ENCODE measurements around the gene TMEM14B. TPM values are rescaled to one million over a fixed set of nuclear protein-coding genes. Genes with fewer than 3 reads are reported as not detected.

TMEM14B gene
- total RNA-seq, 3 donors from 2014 or later (not counting 1 experiment from before 2014, with no cell fraction given): 21.0 to 38.4 (median 30.8) TPM

- Mint-ChIP-seq H3K27me3 (ENCODE audit: low read depth in 2 of 2) (no peaks in the 10 kb centered on the region), H3K4me3 (no peak overlapping the region), H3K27ac (no peak overlapping the region), H3K4me1 (no peaks in the 10 kb centered on the region), H3K9me3 (no peaks in the 10 kb centered on the region), H3K36me3 (no peaks in the 10 kb centered on the region)
- Histone ChIP-seq H3K27me3 (ENCODE audit: control insufficient read depth, insufficient read depth, low read length) (no peaks in the 10 kb centered on the region), H3K27ac (ENCODE audit: low read length) (no peak overlapping the region), H3K4me3 (ENCODE audit: low read length) (no peak overlapping the region), H3K4me1 (ENCODE audit: control insufficient read depth, insufficient read depth, low read length) (no peaks in the 10 kb centered on the region), H3K36me3 (ENCODE audit: control insufficient read depth, insufficient read depth, low read length) (peaks cover 4% of the 10 kb centered on the region), H3K9me3 (ENCODE audit: control insufficient read depth, insufficient read depth, low read length) (no peaks in the 10 kb centered on the region)
- no peak for TF ChIP-seq CTCF (IDR thresholded peaks at IDR 0.05)
- 86% methylated on average over 12 of the region's 12 CpGs for WGBS (ENCODE audit: insufficient coverage)
- ATAC-seq (no peak), DNase-seq (no peak)
- intact Hi-C loops (cut with micrococcal nuclease): no loop called here
Observed at GRCh38 chr6:10771371-10771894, 23.8 kb downstream of the TMEM14B start.

GRCh38 chr6:10778230-10778629 is 30.6 kb downstream of the TMEM14B start:
- DNase-seq: no peak
- no peak for ATAC-seq
- H3K4me1 Mint-ChIP-seq: no peaks in the 10 kb centered on the region
- intact Hi-C loops (cut with micrococcal nuclease): no loop called here
- Histone ChIP-seq H3K27ac (ENCODE audit: low read length) (no peak overlapping the region), H3K36me3 (ENCODE audit: control insufficient read depth, insufficient read depth, low read length) (no peaks in the 10 kb centered on the region), H3K4me3 (ENCODE audit: low read length) (no peak overlapping the region), H3K27me3 (ENCODE audit: control insufficient read depth, insufficient read depth, low read length) (no peaks in the 10 kb centered on the region), H3K9me3 (ENCODE audit: control insufficient read depth, insufficient read depth, low read length) (no peaks in the 10 kb centered on the region), H3K4me1 (ENCODE audit: control insufficient read depth, insufficient read depth, low read length) (no peaks in the 10 kb centered on the region)
- 99% methylated on average over 3 of the region's 3 CpGs for WGBS (ENCODE audit: insufficient coverage)
- H3K27me3 Mint-ChIP-seq (ENCODE audit: low read depth in 2 of 2): no peaks in the 10 kb centered on the region
- no peaks in the 10 kb centered on the region for H3K9me3 Mint-ChIP-seq
- TF ChIP-seq CTCF (IDR thresholded peaks at IDR 0.05): no peak
- no peaks in the 10 kb centered on the region for H3K36me3 Mint-ChIP-seq
- H3K4me3 Mint-ChIP-seq: no peak overlapping the region
- no peak overlapping the region for H3K27ac Mint-ChIP-seq

GRCh38 chr6:10779076-10779475 is 31.5 kb downstream of the TMEM14B start:
- Mint-ChIP-seq H3K27me3 (ENCODE audit: low read depth in 2 of 2) (no peaks in the 10 kb centered on the region), H3K36me3 (no peaks in the 10 kb centered on the region), H3K9me3 (no peaks in the 10 kb centered on the region), H3K27ac (no peak overlapping the region), H3K4me3 (no peak overlapping the region), H3K4me1 (no peaks in the 10 kb centered on the region)
- WGBS (ENCODE audit: insufficient coverage): 96% methylated on average over 7 of the region's 8 CpGs
- Histone ChIP-seq H3K27me3 (ENCODE audit: control insufficient read depth, insufficient read depth, low read length) (no peaks in the 10 kb centered on the region), H3K4me1 (ENCODE audit: control insufficient read depth, insufficient read depth, low read length) (no peaks in the 10 kb centered on the region), H3K36me3 (ENCODE audit: control insufficient read depth, insufficient read depth, low read length) (no peaks in the 10 kb centered on the region), H3K9me3 (ENCODE audit: control insufficient read depth, insufficient read depth, low read length) (no peaks in the 10 kb centered on the region), H3K4me3 (ENCODE audit: low read length) (no peak overlapping the region), H3K27ac (ENCODE audit: low read length) (no peak overlapping the region)
- no peak for ATAC-seq
- TF ChIP-seq CTCF (IDR thresholded peaks at IDR 0.05): no peak
- intact Hi-C loops (cut with micrococcal nuclease): no loop called here
- DNase-seq: no peak

- H3K36me3 Mint-ChIP-seq: no peaks in the 10 kb centered on the region
- no peaks in the 10 kb centered on the region for H3K27me3 ChIP-seq (ENCODE audit: control insufficient read depth, insufficient read depth, low read length)
- H3K27ac ChIP-seq (ENCODE audit: low read length): no peak overlapping the region
- no peaks in the 10 kb centered on the region for H3K36me3 ChIP-seq (ENCODE audit: control insufficient read depth, insufficient read depth, low read length)
- no peak overlapping the region for H3K27ac Mint-ChIP-seq
- DNase-seq: no peak
- H3K4me1 ChIP-seq (ENCODE audit: control insufficient read depth, insufficient read depth, low read length): no peaks in the 10 kb centered on the region
- no peak overlapping the region for H3K4me3 Mint-ChIP-seq
- WGBS (ENCODE audit: insufficient coverage): 100% methylated on average over 4 of the region's 5 CpGs
- H3K4me3 ChIP-seq (ENCODE audit: low read length): no peak overlapping the region
- no peaks in the 10 kb centered on the region for H3K27me3 Mint-ChIP-seq (ENCODE audit: low read depth in 2 of 2)
- H3K9me3 ChIP-seq (ENCODE audit: control insufficient read depth, insufficient read depth, low read length): no peaks in the 10 kb centered on the region
- intact Hi-C loops (cut with micrococcal nuclease): no loop called here
- no peaks in the 10 kb centered on the region for H3K9me3 Mint-ChIP-seq
- peaks cover 11 to 12% of the 10 kb centered on the region in 2 donors for H3K4me1 Mint-ChIP-seq
- ATAC-seq: no peak
- TF ChIP-seq CTCF (IDR thresholded peaks at IDR 0.05): no peak
Observed at GRCh38 chr6:10791673-10792072, 44.1 kb downstream of the TMEM14B start.

Data from natural killer cell (primary cell).